Fibroblast of skin of left biceps (primary cell): ENCODE results near the gene MADCAM1.

Source experiments
- DNase-seq, 2 experiments: peaks; one replicate each; pipeline ENCODE4 v3.0.0-alpha.2; 2013; ENCODE audit warnings: low read depth in 2 of 2

The MADCAM1 gene

DNA sequence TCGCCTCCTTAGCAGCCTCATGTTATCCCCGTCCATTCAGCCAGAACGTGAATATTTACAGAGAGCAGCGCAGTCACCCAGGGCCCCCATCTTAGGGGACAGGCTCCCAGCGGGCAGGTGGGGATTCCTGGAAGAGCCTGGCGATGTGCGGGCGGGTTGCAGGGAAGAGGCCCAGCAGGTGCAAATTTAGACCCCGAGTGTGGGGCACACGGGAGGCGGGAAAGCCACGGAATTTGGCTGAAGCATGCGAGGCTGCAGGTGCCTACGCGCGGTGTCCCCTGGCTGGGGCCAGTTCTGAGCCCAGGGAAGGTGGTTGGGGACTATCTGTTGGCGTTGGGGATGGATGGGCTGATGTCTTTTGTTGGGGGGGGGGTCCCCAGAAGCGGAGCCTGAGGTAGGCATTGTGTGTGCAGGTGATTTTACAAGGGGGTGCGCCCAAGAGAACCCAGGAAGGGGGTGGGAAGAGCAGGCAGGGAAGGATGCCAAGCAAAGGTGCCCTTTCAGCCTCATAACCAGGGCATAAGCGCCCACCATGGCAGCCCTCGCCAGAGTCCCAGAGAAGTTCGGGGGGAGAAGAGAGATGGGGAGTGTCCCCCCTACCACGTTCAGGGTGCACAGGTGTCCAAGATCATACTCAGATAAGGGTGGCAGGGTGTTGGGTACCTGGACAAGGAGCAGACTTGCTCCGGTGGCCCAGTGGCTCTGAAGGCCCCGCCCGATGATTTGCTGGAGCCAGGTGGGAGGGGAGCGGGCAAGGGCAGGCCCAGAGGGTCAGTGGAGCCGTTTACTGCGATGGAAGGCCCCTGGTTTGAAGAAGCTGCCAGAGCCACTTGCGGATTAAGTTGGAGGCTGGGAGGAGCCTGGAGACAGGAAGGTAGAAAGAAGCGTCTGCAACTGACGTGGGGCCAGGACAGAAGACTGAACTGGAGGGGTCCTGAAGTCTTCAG lies 12.2 kb downstream of the MADCAM1 start:
- DNase-seq = no peak

DNA sequence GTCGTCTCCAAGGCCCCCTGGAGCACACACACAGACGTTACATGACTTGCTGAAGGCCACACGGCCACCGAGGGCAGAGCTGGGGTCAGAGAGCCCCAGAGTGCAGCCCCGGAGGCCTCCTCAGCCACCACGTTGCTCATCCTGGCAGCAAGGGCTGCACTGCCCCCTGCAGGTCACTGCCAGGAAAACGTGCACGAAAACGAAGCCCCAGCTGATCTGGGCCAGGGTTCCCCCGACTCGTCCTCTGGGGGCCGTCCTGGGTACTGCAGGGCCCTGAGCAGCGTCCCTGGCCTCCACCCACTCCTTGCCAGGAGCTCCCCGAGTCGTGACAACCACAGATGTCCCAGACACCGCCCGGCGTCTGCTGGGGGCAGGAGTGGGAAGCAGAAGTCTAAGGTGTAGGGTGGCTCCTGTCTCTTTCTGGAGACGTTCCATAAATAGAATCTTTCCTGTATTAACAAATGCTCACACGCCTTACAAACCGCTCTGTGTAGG lies 14.4 kb downstream of the MADCAM1 start:
- DNase-seq = peak; percentile 63 to 68

DNA sequence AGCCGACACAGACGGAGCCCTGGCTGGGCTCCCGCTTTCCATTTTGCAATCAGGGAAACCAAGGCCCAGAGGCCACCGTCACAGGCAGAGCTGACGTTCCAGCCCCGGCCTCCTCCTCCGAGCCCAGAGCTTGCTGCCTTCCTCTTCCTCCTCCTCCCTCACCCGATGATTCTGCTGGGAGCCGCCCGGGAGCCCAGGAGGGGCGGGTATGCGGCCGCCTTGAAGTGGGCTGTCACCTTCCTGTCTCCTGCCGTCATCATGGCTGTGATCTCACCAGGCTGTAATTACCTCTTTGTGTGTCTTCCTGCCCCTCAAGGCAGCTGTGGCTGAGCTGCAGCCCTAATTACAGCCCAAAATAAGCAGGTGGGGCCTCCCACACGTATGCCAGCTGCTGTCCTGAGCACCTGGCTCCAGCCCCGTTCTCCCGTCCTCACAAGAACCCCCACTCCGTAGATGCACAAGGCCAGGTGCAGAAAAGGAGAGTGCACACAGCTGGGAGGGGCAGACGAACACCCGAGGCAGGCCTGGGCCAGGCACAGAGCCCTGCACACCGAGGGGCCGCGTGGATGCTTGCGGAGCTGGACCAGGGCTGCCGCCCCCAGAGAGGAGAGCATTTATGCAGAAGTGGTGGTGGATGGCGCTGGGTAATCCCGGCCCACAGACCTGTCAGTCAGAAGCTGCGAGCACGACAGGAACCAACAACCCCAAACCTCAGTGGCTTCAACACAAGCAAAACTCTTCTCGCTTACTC lies 15.0 kb downstream of the MADCAM1 start:
- no peak for DNase-seq

DNA sequence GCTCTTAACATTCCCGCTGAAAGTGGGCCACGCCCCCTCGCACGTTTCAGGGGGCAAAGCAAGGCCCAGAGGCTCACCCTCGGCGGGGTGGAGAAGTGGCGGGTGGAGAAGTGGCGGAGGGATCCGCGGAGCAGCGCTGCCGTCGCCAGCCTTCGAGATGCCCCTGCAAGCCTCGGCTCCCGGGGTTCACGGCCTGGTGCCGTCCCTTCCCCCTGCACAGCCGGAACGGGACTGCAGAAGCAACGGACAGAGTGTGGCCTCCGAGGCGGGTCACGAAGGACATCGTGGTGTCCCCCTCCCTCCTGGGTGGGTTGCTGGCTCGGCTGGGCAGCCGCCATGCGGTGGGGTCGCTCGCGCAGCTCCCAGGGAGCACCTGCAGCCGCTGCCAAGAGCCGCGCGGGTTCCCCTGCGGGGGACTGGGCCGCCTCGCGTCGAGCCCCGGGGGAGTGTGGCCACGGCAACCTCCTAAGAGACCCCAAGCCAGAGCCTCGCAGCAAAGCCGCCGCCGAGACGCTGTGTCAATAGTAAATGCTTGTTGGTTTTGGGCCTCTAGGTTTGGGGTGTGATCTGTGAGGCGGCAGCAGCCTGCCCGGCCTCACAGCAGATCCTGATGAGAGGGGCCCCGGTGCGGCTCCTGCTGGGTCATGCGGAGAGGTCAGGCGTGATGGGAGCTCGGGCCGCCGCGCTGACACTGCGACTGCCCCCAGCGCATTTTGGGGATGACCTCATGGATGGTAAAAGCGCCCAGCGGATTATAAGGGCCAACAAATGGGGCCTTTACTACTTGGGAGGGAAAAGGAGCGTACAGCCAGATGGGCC lies 16.5 kb downstream of the MADCAM1 start:
- DNase-seq = no peak

DNA sequence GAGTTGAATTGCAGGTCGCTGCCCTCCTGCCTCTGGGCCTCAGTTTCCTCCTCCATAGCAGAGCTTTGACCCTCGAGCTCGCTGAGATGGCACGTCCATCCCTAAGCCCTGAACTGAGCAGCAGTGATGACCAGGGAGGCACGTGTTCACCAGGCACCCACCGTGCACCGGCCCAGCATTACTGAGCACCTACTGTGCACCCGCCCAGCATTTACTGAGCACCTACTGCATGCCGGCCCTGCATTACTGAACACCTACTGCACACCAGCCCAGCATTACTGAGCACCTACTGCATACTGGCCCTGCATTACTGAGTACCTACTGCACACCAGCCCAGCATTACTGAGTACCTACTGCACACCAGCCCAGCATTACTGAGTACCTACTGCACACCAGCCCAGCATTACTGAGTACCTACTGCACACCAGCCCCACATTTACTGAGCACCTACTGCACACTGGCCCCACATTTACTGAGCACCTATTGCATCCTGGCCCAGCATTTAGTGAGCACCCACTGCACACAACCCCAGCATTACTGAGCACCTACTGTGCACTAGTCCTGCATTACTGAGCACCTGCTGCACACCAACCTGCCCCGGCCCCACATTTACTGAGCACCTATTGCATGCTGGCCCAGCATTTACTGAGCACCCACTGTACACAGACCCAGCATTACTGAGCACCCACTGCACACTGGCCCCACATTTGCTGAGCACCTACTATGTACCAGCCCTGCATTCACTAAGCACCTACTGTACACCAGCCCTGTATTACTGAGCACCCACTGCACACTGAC lies 17.3 kb downstream of the MADCAM1 start:
- DNase-seq = no peak

DNA sequence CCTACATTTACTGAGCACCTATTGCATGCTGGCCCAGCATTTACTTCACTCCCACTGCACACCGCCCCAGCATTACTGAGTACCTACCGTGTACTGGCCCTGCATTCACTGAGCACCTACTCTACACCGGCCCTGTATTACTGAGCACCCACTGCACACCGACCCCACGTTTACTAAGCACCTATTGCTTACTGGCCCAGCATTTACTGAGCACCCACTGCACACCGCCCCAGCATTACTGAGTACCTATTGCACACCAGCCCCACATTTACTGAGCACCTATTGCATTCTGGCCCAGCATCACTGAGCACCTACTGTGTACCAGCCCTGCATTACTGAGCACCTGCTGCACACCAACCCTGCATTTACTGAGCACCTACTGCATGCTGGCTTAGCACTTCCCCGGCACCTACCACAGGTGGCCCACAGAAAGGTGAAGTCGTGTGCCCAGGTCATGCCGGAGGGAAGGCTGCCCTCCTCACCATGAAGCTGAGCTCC lies 17.9 kb downstream of the MADCAM1 start:
- DNase-seq = no peak

DNA sequence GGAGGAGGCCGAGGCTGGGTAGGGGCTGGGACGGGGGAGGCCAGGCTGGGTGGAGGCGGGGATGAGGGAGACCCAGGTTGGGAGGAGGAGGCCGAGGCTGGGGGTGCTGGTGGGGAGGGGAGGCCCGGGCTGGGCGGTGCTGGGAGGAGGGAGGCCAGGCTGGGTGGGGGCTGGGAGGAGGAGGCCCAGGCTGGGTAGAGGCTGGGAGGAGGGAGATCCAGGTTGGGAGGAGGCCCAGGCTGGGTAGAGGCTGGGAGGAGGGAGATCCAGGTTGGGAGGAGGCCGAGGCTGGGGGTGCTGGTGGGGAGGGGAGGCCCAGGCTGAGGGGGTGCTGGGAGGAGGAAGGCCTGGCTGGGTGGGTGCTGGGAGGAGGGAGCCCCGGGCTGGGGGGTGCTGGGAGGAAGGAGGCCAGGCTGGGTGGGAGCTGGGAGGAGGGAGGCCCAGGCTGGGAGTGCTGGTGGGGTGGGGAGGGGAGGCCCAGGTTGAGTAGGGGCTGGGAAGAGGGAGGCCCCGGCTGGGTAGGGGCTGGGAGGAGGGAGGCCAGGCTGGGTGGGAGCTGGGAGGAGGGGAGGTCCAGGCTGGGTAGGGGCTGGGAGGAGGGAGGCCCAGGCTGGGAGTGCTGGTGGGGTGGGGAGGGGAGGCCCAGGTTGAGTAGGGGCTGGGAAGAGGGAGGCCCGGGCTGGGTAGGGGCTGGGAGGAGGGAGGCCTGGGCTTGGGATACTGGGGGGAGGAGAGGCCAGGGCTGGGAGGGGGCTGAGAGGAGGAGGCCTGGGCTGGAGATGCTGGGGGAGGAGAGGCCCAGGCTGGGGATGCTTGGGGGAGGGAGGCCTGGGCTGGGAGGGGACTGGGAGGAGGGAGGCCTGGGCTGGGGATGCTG lies 21.7 kb downstream of the MADCAM1 start:
- peak; percentile 96 to 97 for DNase-seq

DNA sequence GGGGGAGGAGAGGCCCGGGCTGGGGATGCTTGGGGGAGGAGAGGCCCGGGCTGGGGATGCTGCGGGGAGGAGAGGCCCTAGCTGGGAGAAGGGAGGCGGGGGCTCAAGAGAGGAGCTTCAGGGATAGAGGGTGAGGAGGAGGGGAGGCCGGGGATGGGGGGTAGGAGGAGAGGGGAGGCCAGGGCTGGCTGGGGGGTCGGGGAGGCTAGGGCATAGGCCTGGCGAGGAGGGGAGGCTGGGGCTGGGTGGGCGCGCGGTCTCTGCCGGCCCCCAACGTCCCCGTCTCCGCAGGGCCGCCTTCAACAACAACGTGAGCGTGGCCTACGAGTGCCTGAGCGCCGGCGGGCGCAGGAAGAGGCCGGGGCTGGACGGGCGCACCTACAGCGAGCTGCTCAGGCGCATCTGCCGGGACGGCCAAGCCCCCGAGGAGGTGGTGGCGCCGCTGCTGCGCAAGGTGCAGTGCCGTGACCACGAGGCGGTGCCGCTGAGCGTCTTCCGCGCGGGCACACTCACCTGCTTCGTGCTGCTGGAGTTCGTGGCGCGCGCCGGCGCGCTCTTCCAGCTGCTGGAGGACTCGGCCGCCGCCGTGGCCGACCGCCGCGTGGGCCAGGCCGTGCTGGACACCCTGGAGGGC lies 22.4 kb downstream of the MADCAM1 start:
- DNase-seq = no peak

DNA sequence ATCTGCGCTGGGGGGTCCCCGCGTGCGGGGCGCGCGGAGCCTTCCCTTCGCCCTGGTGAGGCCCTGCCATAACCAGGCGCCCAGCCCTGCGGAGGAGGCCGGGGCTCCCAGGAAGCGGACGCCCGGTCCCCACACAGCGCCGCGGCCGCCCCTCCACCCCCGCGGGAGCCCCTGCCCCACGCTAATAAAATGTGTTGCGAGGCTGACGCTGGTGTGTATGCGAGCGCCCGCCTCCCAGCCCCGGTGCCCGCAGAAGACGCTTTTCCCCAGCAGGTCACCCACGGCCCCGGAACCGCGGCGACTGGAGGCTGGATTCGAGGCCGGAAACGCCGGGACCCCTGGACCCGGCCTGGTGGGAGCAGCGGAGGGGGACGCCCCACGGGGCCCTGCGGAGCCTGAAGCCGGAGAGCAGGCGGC lies 23.2 kb downstream of the MADCAM1 start:
- no peak for DNase-seq

DNA sequence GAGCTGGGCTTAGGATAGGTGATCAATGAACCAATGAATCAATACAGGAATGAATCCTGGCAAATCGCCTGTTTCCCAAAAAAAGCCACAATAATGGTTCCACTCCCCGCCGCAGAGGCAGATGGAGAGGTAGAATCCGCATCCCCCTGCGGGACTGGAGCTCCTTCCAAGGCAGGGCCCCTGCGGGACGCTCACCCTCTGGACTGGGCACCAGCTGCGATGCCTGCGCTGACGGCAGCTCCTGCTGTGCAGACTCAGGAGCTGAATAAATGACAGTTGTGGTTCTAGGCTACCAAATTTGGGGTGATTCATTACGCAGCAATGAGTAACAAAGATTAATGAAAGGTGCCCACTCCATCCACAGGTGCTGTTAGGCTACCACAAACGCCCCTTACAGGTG lies 26.4 kb downstream of the MADCAM1 start:
- DNase-seq = no peak

DNA sequence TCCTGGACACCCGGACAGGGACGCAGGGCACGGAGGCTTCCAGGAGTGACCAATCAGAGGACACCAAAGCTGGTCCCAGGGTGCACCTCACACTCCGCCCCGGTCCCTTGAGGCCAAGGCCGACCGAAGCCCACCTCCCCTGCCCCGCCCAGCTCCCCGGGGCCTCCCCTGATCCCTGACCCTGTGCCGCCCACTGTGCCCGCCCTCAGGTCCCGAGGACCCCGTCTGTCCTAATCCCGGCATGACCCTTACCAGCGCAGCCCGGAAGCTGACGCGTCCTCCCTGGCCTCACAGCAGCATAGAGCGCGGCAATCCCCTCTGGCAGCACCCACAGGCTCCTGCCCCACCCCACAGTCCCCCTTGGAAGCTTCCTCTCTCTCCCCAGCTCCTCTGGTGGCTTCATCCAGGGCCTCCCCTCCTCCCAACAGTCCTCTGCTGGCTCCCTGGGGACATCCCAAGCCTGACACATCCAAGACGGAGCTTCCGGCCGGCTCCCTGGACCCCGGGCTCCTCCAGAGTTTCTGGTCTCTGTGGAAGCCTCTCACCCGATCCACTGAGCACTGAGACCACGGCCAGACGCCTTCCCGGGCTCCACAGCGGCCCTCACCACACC lies 27.9 kb downstream of the MADCAM1 start:
- no peak for DNase-seq

DNA sequence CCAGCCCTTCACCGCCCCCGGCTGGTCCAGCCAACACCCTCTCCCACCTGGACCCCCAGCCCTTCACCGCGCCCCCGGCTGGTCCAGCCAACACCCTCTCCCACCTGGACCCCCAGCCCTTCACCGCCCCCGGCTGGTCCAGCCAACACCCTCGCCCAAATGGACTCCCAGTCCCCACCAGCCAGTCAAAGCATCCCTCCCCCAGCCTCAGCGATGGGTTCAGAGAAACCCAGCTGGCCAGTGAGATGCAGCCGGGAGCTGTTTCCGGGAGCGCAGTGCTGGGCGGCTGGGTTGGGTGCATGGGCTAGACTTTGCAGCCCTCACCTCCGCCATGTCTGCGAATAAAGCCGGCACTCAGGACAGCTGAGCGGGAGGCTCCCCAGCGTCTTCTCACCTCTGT lies 28.7 kb downstream of the MADCAM1 start:
- DNase-seq = no peak

DNA sequence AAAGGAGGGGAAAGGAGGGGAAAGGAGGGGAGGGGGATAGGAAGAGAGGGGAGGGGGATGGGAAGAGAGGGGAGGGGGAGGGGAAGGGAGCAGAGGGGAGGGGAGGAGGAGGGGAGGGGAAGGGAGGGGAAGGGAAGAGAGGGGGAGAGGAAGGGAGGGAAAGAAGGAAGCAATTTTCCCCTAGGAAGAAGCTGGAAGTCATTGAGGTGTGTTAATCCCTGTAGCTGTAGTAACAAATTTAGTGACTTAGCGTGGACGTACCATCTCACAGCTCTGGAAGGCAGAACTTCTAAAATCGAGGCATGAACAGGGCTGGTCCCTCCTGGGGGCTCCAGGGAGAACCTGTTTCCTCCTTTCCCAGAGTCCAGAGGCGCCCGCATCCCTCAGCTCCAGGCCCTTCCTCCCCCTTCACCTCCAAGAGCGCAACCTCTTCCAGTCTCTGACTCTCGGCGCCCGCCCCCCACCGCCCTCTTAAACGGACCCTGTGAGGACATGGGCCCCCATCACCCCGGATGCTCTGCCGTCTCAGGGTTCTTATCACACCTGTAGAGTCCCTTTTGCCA lies 29.7 kb downstream of the MADCAM1 start:
- no peak for DNase-seq

DNA sequence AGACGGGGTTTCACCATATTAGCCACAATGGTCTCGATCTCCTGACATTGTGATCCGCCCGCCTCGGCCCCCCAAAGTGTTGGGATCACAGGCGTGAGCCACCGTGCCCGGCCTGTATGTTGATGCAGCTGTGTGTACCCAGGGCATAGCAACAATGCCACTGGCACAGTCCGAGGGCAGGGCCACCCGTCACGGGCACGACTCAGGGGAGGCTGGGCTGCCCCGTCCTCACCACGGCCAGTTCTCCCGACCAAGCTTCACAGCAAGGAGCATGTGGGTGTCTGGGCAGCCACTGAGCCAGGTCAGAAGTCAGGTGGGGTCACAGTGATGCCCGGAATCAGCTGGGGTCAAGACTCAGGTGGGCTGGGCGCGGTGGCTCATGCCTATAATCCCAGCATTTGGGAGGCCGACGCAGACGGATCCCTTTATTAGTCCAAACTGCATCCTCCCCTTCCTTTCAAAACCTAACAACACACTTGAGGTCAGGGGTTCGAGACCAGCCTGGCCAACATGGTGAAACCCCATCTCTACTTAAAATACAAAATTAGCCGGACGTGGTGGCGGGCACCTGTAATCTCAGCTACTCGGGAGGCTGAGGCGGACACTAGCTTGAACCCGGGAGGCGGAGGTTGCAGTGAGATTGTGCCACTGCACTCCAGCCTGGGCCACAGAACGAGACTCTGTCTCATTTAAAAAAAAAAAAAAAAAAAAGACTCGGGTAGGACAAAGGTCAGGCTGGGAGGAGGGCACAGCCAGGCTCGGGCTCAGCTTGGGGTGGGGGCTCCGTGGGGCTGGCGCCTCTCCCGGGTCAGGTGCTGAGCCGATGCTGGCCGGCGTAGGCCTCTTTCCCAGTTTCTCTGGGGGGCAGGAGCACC lies 34.1 kb downstream of the MADCAM1 start:
- DNase-seq = no peak

DNA sequence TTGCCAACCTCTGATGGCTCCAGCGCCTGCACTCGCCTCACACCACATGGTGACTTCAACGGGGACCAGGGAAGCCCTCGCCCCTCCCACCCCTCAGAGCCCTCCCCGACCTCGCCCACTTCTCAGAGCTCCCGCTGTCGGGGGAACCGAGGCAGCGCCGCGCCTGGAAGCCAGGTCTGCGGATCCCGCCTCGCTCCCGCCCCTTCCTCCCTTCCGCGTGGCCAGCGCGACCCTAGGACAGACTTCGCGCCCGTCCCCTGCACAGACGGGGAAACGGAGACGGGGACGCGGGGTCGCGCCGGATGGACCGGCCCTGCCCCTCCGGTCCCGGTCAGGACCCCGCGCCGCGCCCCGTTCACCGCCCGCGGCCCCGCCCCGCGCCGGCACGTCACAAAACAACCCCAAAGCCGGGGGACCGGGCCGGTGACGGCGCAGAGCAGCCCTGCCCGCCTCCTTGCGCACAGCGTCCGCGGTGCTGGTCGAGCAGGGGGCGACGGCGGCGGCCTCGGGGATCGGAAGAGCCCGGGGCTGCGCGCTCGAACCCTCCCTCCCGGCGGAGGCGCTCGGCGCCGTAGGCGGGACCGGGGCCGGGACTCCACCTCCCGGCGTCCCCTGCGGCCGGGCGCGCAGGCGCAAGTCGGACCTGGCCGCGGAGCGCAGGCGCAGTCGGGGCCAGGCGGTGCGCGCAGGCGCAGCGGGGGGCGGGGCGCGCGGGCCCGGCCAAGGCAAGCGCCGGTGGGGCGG lies 34.9 kb downstream of the MADCAM1 start:
- DNase-seq = peak; percentile 55 to 56

DNA sequence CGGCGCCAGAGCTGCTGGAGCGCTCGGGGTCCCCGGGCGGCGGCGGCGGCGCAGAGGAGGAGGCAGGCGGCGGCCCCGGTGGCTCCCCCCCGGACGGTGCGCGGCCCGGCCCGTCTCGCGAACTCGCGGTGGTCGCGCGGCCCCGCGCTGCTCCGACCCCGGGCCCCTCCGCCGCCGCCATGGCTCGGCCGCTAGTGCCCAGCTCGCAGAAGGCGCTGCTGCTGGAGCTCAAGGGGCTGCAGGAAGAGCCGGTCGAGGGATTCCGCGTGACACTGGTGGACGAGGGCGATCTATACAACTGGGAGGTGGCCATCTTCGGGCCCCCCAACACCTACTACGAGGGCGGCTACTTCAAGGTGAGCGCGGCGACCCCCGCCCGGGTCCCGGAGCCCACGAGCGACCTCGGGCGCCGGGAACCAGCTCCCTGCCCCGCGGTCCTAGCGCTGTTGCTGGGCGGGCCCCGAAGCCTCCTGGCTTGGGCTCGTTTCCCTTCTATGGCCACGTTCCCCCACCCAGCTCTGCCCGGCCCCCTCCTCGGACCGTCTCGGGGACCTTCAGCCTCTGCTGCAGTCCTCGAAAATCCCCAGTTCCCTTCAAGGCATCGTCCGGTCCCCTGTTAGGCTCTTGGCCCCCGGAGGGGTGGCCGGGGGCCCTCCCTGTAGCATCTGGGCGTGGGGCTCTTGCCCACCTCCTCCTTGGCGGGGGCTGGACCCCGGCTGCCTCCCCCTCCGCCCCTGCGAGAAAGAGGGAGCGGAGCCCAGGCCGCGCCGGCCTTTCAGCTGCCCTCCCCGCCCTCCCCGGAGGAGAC lies 35.7 kb downstream of the MADCAM1 start, which contains the start of gene CDC34:
Gene CDC34 (plus strand): TSS at position 8 of the 808 bp plus-strand sequence. CDS start 172 bp downstream, at position 180.
- DNase-seq = no peak
